OCI-LY1 (cell line): Measurements from ENCODE around the gene EGFL7.

ENCODE experiments used
- H2AFZ ChIP-seq: fragments of 200-600 bp; sonication (generic), shearing (Covaris generic); 2 replicates; pipeline ENCODE4 v1.6.0; 2014; ENCODE audit warnings: antibody characterized with exemption, mild to moderate bottlenecking, low read length
- H3F3A ChIP-seq: fragments of 200-600 bp; sonication (generic), shearing (Covaris generic); 2 replicates; pipeline ENCODE4 v1.6.0; 2014; ENCODE audit warnings: mild to moderate bottlenecking, antibody characterized with exemption, low read length, moderate library complexity; ENCODE audit not compliant: insufficient read depth
- H3K27ac ChIP-seq: fragments of 200-600 bp; sonication (generic); 2 replicates; pipeline ENCODE4 v1.5.1; 2014; ENCODE audit warnings: low read length, mixed run types, mild to moderate bottlenecking, low read depth; ENCODE audit not compliant: poor library complexity, severe bottlenecking
- H3K27me3 ChIP-seq: fragments of 200-600 bp; sonication (generic); 2 replicates; pipeline ENCODE4 v1.6.0; 2014; ENCODE audit warnings: antibody characterized with exemption, mild to moderate bottlenecking, low read length, moderate library complexity; ENCODE audit not compliant: insufficient read depth
- H3K36me3 ChIP-seq: fragments of 200-600 bp; sonication (generic); 2 replicates; pipeline ENCODE4 v1.6.1; 2014; ENCODE audit warnings: mild to moderate bottlenecking, antibody characterized with exemption, low read length, moderate library complexity, mixed read lengths; ENCODE audit not compliant: insufficient read depth
- H3K4me1 ChIP-seq: fragments of 200-600 bp; sonication (generic); 2 replicates; pipeline ENCODE4 v1.5.1; 2014; ENCODE audit warnings: mild to moderate bottlenecking, low read length, moderate library complexity; ENCODE audit not compliant: insufficient read depth, severe bottlenecking
- H3K4me2 ChIP-seq: fragments of 200-600 bp; sonication (generic), shearing (Covaris generic); 2 replicates; pipeline ENCODE4 v1.6.1; 2014; ENCODE audit warnings: low read length
- H3K4me3 ChIP-seq: fragments of 200-600 bp; sonication (generic); 2 replicates; pipeline ENCODE4 v1.5.1; 2014; ENCODE audit warnings: low read length, low read depth, mild to moderate bottlenecking, mixed read lengths; ENCODE audit not compliant: poor library complexity, severe bottlenecking
- H3K79me2 ChIP-seq: fragments of 200-600 bp; shearing (Covaris generic); 2 replicates; pipeline ENCODE4 v1.6.1; 2016; ENCODE audit warnings: mixed run types, low read length, mixed read lengths; ENCODE audit not compliant: insufficient read depth
- H3K9ac ChIP-seq: fragments of 200-600 bp; sonication (generic), shearing (Covaris generic); 2 replicates; pipeline ENCODE4 v1.6.1; 2014; ENCODE audit warnings: mild to moderate bottlenecking, low read length, mixed read lengths
- H3K9me2 ChIP-seq: fragments of 200-600 bp; sonication (generic), shearing (Covaris generic); 2 replicates; pipeline ENCODE4 v1.6.1; 2014; ENCODE audit warnings: low read depth, mild to moderate bottlenecking, low read length, mixed read lengths
- H3K9me3 ChIP-seq: fragments of 200-600 bp; shearing (Covaris generic); 2 replicates; pipeline ENCODE4 v1.6.1; 2014; ENCODE audit warnings: low read length, mixed read lengths
- H4K20me1 ChIP-seq: fragments of 200-600 bp; sonication (generic), shearing (Covaris generic); 2 replicates; pipeline ENCODE4 v1.6.0; 2016; ENCODE audit warnings: mild to moderate bottlenecking, low read length; ENCODE audit not compliant: insufficient read depth
- CTCF ChIP-seq: fragments of 200-600 bp; sonication (generic), shearing (Covaris generic); IDR thresholded peaks from 2 replicates; pipeline ENCODE4 v1.5.1; 2017; ENCODE audit warnings: mild to moderate bottlenecking, antibody characterized with exemption, low read length, moderate library complexity, mixed read lengths
- EZH2 ChIP-seq: fragments of 200-600 bp; sonication (generic), shearing (Covaris generic); IDR thresholded peaks from 2 replicates; pipeline ENCODE4 v1.8.0; 2017; ENCODE audit warnings: borderline replicate concordance, mixed run types, mild to moderate bottlenecking, antibody characterized with exemption, low read length, moderate library complexity, mixed read lengths

EGFL7 gene

GRCh38 chr9:136685216-136685615 lies 22.5 kb downstream of the EGFL7 start:
- H3K9ac ChIP-seq: no peak overlapping the region
- H2AFZ ChIP-seq: no peak overlapping the region
- H3F3A ChIP-seq: no peaks in the 10 kb centered on the region
- H3K27me3 ChIP-seq: peaks cover 24% of the 10 kb centered on the region; the same call in 1 of the 2 replicates
- no peaks in the 10 kb centered on the region for H4K20me1 ChIP-seq
- no peak overlapping the region for H3K27ac ChIP-seq
- H3K9me3 ChIP-seq: no peaks in the 10 kb centered on the region
- H3K9me2 ChIP-seq: no peaks in the 10 kb centered on the region
- peaks cover 7% of the 10 kb centered on the region for H3K4me1 ChIP-seq
- no peaks in the 10 kb centered on the region for H3K79me2 ChIP-seq
- H3K4me2 ChIP-seq: no peak overlapping the region
- H3K36me3 ChIP-seq: no peaks in the 10 kb centered on the region
- no peak overlapping the region for H3K4me3 ChIP-seq
- no peak for TF ChIP-seq CTCF
- TF ChIP-seq EZH2: no peak

- Histone ChIP-seq H3K4me1 (peaks cover 7% of the 10 kb centered on the region), H3F3A (no peaks in the 10 kb centered on the region), H3K79me2 (no peaks in the 10 kb centered on the region), H3K9me2 (no peaks in the 10 kb centered on the region), H3K4me3 (peak overlapping the region; percentile 69), H3K27me3 (peaks cover 24% of the 10 kb centered on the region; the same call in 1 of the 2 replicates), H4K20me1 (no peaks in the 10 kb centered on the region), H3K9me3 (no peaks in the 10 kb centered on the region), H3K4me2 (peak overlapping the region; percentile 66), H3K36me3 (no peaks in the 10 kb centered on the region), H3K27ac (no peak overlapping the region), H3K9ac (no peak overlapping the region), H2AFZ (no peak overlapping the region)
- TF ChIP-seq CTCF (no peak), EZH2 (no peak)
These were observed 23.2 kb downstream of the EGFL7 start for GRCh38 chr9:136685790-136686533.

- H3K27me3 ChIP-seq: peaks cover 24% of the 10 kb centered on the region; the same call in 1 of the 2 replicates
- peaks cover 7% of the 10 kb centered on the region for H3K4me1 ChIP-seq
- H3K4me3 ChIP-seq: peak overlapping the region; percentile 69
- H3F3A ChIP-seq: no peaks in the 10 kb centered on the region
- no peaks in the 10 kb centered on the region for H3K79me2 ChIP-seq
- peak overlapping the region; percentile 40; the same call in 1 of the 2 replicates for H3K9ac ChIP-seq
- H3K9me2 ChIP-seq: no peaks in the 10 kb centered on the region
- no peaks in the 10 kb centered on the region for H3K36me3 ChIP-seq
- H3K9me3 ChIP-seq: no peaks in the 10 kb centered on the region
- TF ChIP-seq CTCF (no peak), EZH2 (no peak)
- H3K27ac ChIP-seq: no peak overlapping the region
- peak overlapping the region; percentile 66 for H3K4me2 ChIP-seq
- no peaks in the 10 kb centered on the region for H4K20me1 ChIP-seq
- H2AFZ ChIP-seq: no peak overlapping the region
These were observed 23.7 kb downstream of the EGFL7 start for GRCh38 chr9:136686534-136686793.
